Measurements from ENCODE around the gene DHCR7.

DHCR7 gene

DNA sequence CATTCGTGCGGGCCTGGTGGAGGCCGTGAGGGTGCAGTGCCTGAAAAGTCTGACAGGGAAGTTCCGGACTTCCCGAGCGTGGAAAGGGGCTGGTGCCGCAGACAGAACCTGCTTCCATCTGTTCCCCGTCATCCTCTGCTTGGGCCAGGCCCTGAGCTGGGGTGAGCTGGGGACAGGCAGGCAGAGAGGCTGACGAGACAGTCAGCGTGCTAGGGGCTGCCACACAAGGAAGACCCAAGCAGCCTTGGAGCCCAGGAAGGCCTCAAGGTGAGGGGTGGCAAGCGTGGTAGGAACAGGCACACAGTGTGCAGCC lies 30.3 kb upstream of the DHCR7 start:
- no peak for DNase-seq (ENCODE audit: low read depth in 2 of 2)

DNA sequence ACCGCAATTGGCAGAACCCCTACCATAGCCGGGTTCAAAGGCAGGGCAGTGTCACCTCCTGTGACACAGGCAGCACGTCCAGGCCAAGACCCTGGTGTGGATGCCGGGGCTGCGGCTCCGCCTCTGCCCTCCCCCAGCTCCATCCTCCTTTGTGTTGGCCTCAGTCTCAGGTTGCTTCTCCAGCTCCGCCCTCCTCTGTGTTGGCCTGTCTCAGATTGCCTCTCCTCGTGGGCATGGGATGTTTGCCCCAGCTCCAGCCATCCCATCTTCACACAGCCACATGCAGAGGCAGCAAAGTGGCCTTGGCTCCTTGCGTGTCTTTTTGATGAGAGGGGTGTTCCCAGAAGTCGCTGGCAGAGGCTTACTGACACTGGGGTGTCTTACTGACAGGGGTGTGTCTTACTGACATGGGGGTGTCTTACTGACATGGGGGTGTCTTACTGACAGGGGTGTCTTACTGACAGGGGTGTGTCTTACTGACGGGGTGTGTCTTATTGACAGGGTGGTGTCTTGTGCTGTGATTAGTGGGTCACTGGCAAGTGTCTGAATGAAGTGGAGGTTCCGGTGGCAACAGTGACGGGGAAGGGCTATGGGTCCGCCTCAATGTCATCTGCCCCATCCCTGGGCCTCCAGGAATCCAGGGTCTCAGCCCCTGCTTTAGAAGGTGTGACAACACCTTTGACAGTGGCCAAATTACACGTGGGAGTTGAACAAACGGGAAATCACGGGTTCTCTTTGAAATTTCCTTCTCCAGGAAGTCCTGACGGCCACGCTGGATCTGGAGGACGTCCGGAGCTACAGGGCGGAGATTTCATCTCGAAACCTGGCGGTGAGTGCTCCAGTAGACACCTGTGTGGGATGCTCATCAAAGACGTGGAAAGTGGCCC lies 29.7 kb upstream of the DHCR7 start:
- DNase-seq (ENCODE audit: low read depth in 2 of 2): no peak

DNA sequence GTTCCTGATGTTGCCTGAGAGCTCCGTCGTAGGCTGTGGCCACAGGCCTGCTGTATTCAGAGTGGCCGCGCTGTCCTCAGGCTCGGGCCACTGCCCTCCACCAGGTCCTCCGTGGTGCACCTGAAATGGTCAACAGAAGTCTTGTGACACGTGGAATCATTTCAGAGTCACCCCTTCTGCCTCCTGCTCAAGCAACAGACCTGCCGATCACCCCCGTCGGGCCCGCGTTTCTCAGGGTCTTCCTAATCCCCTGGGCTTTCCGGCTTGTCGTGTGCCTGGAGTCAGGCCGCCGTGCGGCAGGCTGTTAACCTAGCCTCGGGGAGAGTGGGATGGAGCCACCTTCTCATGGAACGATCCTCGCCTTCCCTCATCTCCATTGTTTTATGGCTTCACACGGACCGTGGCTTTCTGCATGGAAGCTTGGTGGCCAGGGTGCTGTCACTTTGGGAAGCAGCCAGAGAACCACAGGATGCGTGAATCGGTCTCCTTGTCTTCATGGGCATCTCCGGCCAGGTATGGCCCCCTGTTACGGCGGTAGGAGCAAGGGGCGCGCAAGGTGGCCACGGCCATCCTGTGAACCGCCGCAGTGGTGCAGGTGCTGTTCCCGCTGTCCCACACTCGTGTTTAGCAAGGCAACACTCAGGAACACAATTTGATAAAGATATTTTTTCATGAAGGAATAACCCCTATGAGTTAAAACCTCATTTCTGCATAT lies 28.9 kb upstream of the DHCR7 start:
- DNase-seq (ENCODE audit: low read depth in 2 of 2): no peak

DNA sequence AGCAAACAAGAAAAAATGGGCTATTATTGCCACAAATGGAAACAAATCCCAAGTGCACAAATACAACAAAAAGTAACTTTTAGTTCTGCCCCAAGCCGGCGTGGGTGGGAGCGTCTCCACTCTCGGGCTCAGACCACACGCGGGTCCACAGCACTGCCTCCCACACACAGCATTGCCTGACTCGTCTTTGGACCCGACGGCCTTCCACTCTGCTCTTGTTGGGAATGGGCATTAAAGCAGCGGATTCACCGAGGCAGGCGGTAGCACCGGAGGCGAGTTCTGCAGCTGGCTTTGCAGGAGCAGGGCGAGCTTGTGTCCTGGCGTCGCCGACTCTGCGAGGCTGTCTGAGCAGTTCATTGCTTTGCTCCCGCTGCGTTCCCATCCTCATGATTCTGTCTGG lies 27.8 kb upstream of the DHCR7 start:
- no peak for DNase-seq (ENCODE audit: low read depth in 2 of 2)

DNA sequence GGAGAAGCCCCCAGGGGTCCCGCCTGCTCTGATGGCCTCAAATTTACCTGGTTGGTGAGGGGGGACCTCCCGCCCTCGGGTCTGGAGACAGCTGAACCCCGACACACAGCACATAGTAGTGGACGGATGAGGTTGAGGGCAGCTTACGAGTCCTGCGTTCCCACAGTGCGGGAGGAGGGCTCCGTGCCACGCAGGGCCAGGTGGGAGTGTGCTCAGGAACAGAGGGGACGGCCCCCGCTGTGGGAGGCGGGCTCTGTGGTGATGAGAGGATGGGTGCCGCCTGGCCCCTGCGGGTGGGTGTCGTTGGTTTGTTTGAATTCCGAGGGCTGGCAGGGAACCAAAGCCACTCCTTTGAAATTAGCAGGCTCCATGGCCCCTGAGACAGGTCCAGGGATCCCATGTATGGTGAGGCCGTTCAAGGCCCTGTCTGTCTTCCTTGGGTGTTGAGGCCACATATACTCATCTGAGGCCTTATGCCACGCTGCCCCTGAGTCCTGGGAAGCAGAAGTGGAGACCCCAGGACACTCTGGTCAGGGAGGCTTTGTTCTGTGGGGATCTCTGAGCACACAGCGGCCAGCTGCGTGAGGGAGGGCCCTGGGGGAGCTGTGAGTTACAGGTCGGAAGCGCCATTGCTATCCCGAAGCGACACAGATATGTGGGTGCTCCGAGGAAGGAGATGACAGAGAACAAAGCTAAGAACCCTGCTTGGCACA lies 26.7 kb upstream of the DHCR7 start:
- DNase-seq (ENCODE audit: low read depth in 2 of 2): no peak

DNA sequence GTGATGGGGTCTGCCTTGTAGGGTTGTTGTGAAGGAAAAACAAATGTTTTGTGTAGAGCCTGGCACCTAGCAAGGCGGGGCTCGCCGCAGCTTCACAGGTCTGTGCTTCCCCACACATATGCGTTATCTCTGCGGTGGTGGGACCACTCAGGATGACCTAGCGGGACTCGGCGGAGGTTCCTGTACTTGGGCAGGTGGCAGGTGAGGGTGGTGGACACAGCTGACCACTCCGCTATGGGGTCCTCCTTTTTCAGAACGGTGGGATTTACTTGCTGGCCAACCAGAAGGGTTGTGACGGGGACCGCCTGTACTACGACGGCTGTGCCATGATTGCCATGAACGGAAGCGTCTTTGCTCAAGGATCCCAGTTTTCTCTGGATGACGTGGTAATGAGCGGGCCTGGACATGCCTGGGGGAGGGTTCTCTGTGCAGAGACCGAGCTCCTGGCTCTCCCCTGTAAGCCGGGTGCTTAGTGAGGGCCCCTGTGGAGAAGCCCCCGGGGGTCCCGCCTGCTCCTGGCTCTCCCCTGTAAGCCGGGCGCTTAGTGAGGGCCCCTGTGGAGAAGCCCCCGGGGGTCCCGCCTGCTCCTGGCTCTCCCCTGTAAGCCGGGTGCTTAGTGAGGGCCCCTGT lies 26.1 kb upstream of the DHCR7 start:
- no peak for DNase-seq (ENCODE audit: low read depth in 2 of 2)

DNA sequence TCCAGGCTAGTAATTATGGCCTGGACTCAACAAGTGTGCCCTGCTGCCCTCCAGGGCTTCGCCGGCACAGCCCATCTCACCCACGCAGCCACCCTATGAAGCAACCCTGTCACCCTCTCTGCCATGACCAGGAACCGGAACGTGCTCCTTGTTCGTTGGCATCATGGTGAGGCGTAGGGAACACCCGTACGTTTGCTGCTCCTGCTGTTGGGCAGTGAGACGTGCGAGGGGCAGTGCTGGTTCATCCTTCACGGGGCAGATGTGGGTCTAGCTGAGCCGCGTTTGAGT lies 25.5 kb upstream of the DHCR7 start:
- no peak for DNase-seq (ENCODE audit: low read depth in 2 of 2)

DNA sequence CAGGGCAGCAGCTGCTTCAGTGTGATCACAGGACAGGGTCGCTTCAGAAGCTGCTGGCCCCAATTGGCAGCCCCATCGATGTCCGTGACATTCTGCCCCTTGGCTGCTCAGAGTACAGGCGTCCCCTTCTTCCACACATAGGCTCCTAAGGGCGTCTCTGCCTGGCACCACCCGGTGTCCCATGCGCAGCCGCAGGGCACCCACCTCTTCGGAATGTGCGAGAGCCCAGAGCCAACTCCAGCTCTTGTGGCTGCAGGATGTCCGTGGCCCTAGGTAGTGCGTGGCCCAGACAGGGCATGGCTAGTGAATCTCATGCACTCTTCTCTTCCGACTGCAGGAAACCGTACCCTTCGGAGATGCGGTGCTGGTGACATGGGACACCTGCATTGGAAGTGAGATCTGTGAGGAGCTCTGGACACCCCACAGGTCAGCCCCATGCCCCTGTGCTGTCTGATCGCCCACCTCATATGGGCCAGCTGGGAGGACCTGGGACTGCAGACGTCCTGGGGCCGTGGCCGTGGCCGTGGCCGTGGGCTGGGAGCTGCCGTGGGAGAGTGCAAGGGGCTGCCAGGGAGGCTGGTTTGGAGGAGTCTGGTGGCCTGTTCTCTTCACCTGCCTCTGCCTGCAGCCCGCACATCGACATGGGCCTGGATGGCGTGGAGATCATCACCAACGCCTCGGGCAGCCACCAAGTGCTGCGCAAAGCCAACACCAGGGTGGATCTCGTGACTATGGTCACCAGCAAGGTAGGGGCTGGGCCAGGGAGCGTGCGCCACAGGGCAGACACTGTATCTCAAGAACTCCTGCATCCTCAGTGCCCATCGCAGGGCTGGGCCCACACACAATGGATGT lies 25.0 kb upstream of the DHCR7 start:
- no peak for DNase-seq (ENCODE audit: low read depth in 2 of 2)

DNA sequence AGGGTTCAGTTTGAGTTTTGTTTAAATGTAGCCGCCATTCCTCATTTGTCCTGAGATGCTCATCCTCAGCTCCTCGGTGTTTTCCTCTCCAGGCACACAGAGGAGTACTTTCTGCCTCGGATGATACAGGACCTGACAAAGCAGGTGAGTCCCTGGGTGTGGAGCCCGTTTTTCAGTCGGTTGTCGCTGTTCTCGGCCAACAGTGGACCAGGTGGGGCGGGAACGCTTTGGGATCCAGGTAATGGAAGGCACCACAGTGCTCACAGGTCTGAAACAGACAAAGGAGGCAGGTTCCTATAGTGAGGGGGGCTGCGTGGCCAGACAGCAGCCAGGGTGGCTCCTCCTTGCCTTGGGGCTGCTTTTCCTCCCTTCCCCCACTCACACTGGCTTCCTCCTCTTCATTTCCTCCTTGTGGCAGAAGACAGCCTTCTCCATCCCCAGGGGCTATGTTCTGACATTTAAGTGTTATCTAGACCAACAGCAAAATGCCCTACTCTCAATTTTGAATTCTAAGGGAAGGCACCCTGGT lies 24.2 kb upstream of the DHCR7 start:
- no peak for DNase-seq (ENCODE audit: low read depth in 2 of 2)

DNA sequence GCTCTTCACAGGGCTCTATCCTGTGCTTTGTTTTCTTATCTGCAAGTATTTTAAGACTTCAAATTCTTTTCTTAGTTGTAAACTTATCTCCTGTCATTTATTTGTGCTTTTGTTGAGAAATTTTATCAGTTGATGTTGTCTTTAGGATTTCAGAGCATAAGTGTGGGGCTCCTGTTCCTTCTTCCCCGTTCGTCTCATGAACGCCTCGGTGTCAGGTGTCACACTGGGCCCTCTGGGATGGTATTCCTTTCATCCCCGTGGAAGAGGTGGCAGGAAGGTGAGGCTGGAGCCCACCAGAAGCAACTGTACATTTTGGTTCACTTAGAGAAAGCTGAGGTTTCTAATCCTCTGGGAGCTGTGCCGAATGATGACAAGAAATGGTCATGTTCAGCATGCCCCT lies 22.8 kb upstream of the DHCR7 start:
- no peak for DNase-seq (ENCODE audit: low read depth in 2 of 2)

DNA sequence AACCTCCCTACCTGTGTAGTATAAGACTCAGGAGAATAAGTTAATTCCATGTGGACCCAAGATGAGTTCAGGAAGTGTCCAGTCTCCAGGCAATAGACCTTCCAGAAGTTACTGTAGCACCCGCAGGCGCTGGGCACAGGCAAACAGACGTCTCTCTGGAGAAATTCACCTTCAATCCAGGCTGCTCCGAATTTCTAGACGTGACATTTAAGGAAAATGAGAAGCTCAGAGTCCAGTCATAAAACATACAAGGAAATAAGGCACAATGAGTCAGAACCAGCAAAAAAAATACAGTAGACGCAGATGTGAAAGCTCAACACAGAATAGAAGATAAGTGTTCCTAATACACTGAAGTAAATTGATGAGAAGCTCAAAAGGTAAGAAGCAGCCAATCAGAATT lies 19.0 kb upstream of the DHCR7 start:
- DNase-seq (ENCODE audit: low read depth in 2 of 2): no peak

DNA sequence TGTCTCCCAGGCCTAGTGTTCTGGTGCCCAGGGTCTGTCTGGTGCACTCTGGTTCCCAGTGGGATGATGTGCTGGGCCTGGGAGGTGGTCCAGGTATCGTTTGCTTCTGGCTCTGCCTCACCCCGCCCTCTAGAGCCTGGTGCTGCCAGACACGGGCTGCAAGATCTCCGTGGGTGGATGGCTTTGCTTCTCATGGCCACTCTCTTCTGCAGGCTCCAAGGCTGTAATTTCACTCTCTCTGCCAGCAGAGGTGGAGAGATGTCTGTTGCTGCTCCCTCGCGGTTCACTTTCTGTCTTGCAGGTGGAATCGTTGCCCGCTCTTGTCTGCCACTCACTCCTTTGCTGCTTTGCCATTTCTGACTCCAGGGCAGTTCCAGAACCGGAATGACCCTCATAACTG lies 18.2 kb upstream of the DHCR7 start:
- DNase-seq (ENCODE audit: low read depth in 2 of 2): no peak

DNA sequence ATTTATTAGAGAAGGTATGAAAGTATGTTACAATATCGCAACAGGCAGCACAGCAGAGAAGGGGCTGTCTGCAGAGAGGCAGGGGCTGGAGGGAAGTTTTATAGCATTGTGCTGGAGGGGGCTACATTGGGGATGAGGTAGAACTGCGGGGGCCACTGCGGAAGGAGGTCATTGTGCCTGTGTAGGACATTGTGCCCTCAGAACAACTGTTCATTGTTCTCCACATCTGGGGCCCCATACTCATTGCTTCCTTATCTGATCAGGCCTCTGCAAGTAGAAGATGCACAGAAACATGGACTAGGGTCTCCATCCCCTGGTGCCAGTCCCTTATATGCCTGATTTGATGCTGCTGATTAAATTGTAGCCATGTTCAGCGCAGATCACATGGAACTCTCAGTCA lies 16.9 kb upstream of the DHCR7 start:
- DNase-seq (ENCODE audit: low read depth in 2 of 2): no peak

DNA sequence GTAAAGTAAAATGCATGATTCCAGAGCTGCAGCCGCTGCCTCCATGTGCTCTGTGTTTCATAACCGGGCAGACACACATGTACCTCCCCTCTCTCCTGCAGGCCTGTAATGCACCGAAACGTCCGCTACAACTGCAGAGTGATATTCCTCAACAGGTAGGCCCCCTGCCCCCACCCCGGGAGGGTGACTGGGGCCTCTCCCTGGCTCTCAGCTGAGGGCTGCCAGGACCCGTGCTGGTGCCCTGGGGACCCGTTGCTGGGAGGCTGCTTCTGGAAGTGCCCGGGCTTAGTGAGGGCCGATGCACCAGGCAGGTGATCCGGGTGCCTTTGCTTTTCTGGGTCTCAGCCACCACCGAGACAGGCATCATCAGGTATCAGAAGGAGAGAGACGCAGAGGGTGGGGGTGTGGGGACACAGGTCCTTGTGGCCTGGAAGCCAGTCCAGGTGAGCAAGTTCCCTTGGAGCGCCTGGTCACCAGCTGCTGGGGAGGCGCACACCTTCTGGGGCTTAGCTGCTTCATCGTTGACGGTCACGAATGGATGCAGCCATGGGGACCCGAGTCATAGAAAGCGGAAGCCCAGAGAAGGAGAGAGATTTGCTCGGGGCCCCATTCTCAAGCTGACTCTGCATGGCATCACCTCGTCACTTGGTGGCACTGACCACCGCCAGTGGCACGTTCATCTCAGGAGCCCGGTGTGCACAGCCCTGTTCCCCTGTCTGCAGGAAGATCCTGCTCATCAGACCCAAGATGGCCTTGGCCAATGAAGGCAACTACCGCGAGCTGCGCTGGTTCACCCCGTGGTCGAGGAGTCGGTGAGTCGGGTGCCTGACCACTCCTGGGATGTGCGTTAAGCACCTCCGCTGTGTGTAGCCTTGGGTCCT lies 15.4 kb upstream of the DHCR7 start:
- DNase-seq (ENCODE audit: low read depth in 2 of 2): no peak

DNA sequence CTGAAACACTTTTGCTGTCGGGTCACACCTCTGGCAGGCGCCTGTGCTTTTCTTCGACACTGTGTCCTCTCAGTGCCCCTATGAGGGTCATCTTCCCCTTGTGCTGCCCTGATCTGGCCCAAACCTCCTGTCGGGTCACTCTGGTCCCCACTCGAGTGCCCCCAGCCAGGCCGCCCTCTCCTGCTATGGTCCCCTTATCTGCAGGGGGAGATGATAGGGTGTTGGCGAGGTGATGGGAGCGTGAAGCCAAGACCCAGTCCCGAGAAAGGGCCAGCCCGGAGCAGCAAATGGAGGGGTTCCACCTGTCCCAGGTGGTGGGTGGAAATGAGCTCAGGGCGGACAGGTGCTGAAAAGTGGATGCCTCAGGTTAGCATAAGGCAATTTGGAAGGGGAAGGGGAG lies 14.5 kb upstream of the DHCR7 start:
- no peak for DNase-seq (ENCODE audit: low read depth in 2 of 2)

DNA sequence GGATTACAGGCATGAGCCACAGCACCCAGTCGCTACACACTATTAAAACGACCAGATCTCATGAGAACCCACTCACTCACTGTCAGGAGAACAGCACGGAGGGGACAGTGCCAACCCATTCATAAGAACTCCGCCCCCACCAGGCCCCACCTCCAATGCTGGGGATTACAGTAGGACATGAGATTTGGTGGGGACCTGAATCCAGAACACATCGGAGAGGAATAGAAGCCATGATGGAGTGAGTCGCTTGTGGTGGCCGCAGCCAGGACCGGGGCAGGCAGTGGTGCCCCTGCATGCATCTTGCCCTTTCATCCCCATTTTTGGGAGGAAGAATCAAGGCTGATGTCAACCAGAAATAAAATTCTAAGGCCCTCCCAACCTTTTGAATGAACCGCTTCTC lies 13.5 kb upstream of the DHCR7 start:
- DNase-seq (ENCODE audit: low read depth in 2 of 2): no peak

DNA sequence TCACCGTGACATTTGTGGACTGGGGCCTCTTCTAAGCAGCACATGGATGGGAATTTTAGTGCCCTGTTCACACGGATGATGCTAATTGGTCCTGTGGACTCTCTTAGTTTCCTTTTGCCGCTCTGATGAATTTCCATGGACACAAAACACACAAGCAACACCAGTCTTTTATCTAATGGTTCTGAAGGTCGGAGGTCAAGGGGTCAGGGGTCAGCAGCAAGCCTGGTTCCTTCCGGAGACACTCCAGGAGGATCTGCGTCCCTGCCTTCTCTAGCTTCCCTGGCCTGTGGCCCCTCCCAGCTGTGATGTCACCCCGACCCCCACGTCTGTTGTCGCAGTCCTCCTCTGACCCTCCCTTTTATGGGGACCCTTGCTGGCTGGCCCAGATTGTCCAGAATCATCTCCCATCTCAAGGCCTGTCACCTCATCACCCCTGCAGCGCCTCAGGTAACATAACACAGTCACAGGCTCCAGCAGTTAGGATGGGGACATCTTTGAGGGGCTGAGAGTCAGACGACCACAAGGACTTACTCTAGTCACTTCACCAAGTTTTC lies 11.7 kb upstream of the DHCR7 start:
- no peak for DNase-seq (ENCODE audit: low read depth in 2 of 2)

DNA sequence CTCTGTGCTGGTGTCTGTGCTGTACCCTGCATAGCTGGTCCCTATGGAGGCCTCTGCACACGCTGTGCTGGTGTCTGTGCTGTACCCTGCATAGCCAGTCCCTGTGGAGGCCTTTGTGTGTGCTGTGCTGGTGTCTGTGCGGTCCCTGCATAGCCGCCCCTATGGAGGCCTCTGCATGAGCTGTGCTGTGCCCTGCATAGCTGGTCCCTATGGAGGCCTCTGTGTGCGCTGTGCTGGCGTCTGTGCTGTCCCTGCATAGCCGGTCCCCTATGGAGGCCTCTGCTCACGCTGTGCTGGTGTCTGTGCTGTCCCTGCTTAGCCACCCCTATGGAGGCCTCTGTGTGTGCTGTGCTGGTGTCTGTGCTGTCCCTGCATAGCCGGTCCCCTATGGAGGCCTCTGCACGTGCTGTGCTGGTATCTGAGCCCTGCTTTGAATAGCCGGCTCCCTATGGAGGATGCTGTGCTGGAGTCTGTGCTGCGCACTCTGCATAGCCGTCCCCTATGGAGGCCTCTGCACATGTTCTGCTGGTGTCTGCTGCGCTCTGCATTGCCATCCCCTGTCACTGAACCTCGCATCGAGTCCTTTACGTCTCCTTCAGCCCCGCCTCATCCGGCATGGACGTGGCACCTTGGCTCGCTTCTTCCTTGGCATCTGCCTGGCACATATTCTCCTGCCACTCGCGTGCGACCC lies 11.0 kb upstream of the DHCR7 start:
- DNase-seq (ENCODE audit: low read depth in 2 of 2): no peak
